T1000 (cell line): ENCODE measurements around the gene C12orf75.
"Not testable (repeated sequence)": the region's sequence is repeated elsewhere in the genome, so short reads cannot be mapped to it uniquely, and the experiment has no call there.

Experiments
- DNase-seq: peaks from one replicate; lab custom pipeline; 2025; ENCODE audit warnings: mixed read lengths; lab: John Stamatoyannopoulos, UW

C12orf75 gene

GRCh38 chr12:105330283-105330930, at the start of gene C12orf75:
TSS of gene C12orf75 (plus strand) at chr12:105330691. CDS start at chr12:105330892, 201 bp downstream.
- peak; percentile 64 for DNase-seq

GRCh38 chr12:105280966-105281693, 49.4 kb upstream of the C12orf75 start:
- no peak for DNase-seq

- DNase-seq, result no peak
These were observed 48.8 kb upstream of the C12orf75 start for GRCh38 chr12:105281694-105282049.

GRCh38 chr12:105285378-105285777, 45.1 kb upstream of the C12orf75 start:
- no peak for DNase-seq

- DNase-seq, result no peak
These were observed 43.1 kb upstream of the C12orf75 start for GRCh38 chr12:105287408-105287807.

GRCh38 chr12:105288311-105288996, 42.0 kb upstream of the C12orf75 start:
- no peak for DNase-seq

GRCh38 chr12:105289114-105289904, 41.2 kb upstream of the C12orf75 start:
- DNase-seq, result no peak

GRCh38 chr12:105291531-105291930, 39.0 kb upstream of the C12orf75 start:
- no peak for DNase-seq

- DNase-seq, result no peak
These were observed 37.8 kb upstream of the C12orf75 start for GRCh38 chr12:105292705-105293104.

- DNase-seq, result no peak
These were observed 37.3 kb upstream of the C12orf75 start for GRCh38 chr12:105293187-105293586.

GRCh38 chr12:105294161-105294560, 36.3 kb upstream of the C12orf75 start:
- no peak for DNase-seq

- no peak for DNase-seq
These were observed 35.5 kb upstream of the C12orf75 start for GRCh38 chr12:105294886-105295479.

- DNase-seq, result no peak
These were observed 34.1 kb upstream of the C12orf75 start for GRCh38 chr12:105296116-105297089.

GRCh38 chr12:105300883-105301282, 29.6 kb upstream of the C12orf75 start:
- DNase-seq, result no peak

- no peak for DNase-seq
These were observed 28.8 kb upstream of the C12orf75 start for GRCh38 chr12:105301696-105302095.

GRCh38 chr12:105302986-105303385, 27.5 kb upstream of the C12orf75 start:
- DNase-seq, result not testable (repeated sequence)

GRCh38 chr12:105304626-105305025, 25.9 kb upstream of the C12orf75 start:
- not testable (repeated sequence) for DNase-seq

- not testable (repeated sequence) for DNase-seq
These were observed 22.7 kb upstream of the C12orf75 start for GRCh38 chr12:105307601-105308314.

- DNase-seq, result not testable (repeated sequence)
These were observed 21.7 kb upstream of the C12orf75 start for GRCh38 chr12:105308839-105309238.

GRCh38 chr12:105309384-105309783, 21.1 kb upstream of the C12orf75 start:
- not testable (repeated sequence) for DNase-seq
